H1 (cell line): ENCODE measurements around the gene NUBP2. TPM values are rescaled to one million over a fixed set of nuclear protein-coding genes. Genes with fewer than 3 reads are reported as not detected.

ENCODE experiments used
- CHD2 ChIP-seq: IDR thresholded peaks from 2 replicates; pipeline ENCODE4 v1.6.1; 2012; ENCODE audit warnings: low read length, improper control_type of control experiment
- ZNF274 ChIP-seq: IDR thresholded peaks from 2 replicates; pipeline ENCODE4 v1.7.0; 2012; ENCODE audit warnings: low read length, borderline replicate concordance; ENCODE audit errors: extremely low read depth
- polyA plus RNA-seq, 7 experiments: library from polyadenylated mRNA; depleted of rRNA in 3 of 7; stranded (reverse) in 5 of 7; unstranded in 2 of 7; fragments of >200 nt in 5 of 7; fragments of 200-250 nt in 2 of 7; gene quantifications; 1 replicate in 5 of 7; 2 replicates in 1 of 7; 4 replicates in 1 of 7; pipeline versions ENCODE4 v1.2.1 to v1.2.3, GENCODE V29; 2011 to 2013; ENCODE audit warnings: missing spikeins in 2 of 7, mixed read lengths in 2 of 7
- total RNA-seq: library from RNA; stranded (reverse); fragmentation: NEBNext Ultra II Directional; extraction: Animal tissue kit (Norgen Biotek cat#: 25700); gene quantifications from 2 replicates; pipeline ENCODE4 v1.2.1, GENCODE V29; 2021

The NUBP2 gene
- total and polyA plus RNA-seq, 2 of the 8 experiments (the other 6 are each of a cell fraction or from before 2014, with no cell fraction given) = 70.3 to 96.9 TPM

GRCh38 chr16:1788095-1788707, 5.4 kb downstream of the NUBP2 start (continued):
- TF ChIP-seq CHD2 (no peak), ZNF274 (no peak)
